Stomach (tissue), 9 donors: Measurements from ENCODE around the gene RFFL. TPM values are rescaled to one million over a fixed set of nuclear protein-coding genes. Genes with fewer than 3 reads are reported as not detected.

Experiments
- DNase-seq, 2 donors: peaks; one replicate each; pipeline versions ENCODE4 v3.0.0 to v3.0.0-alpha.2; 2013 to 2019
- H3K27ac ChIP-seq, 5 donors: fragments of 200-600 bp in 4 of 5; sonication (generic) in 4 of 5; one replicate each; pipeline ENCODE4 v1.5.1; 2013 to 2019; ENCODE audit warnings: mild to moderate bottlenecking in 1 of 5, moderate library complexity in 1 of 5
- H3K27me3 ChIP-seq, 3 donors: fragments of 200-600 bp; sonication (generic); one replicate each; pipeline ENCODE4 v1.5.1; 2017 to 2019; ENCODE audit warnings: mixed run types in 1 of 3
- H3K36me3 ChIP-seq, 4 donors: fragments of 200-600 bp; sonication (generic); 1 replicate in 3 of 4; 2 replicates in 1 of 4; pipeline ENCODE4 v1.5.1; 2016 to 2019
- H3K4me1 ChIP-seq, 4 donors: fragments of 200-600 bp; sonication (generic); one replicate each; pipeline ENCODE4 v1.5.1; 2016 to 2019
- H3K4me3 ChIP-seq, 4 donors: fragments of 200-600 bp; sonication (generic) in 3 of 4; one replicate each; pipeline ENCODE4 v1.5.1; 2016 to 2019; ENCODE audit warnings: mild to moderate bottlenecking in 1 of 4
- H3K9me3 ChIP-seq, 4 donors: fragments of 200-600 bp; sonication (generic); one replicate each; pipeline ENCODE4 v1.5.1; 2016 to 2019
- EP300 ChIP-seq: sonication (generic); formaldehyde crosslinking; IDR thresholded peaks from one replicate; pipeline ENCODE4 v1.6.1; 2017; ENCODE audit warnings: antibody characterized with exemption
- POLR2A ChIP-seq, 4 donors: fragments of 450-650 bp; IDR thresholded peaks; one replicate each; pipeline ENCODE4 v1.6.1; 2016; ENCODE audit warnings: antibody characterized with exemption in 4 of 4, control low read depth in 2 of 4, mild to moderate bottlenecking in 1 of 4, moderate library complexity in 1 of 4
- POLR2AphosphoS5 ChIP-seq, 3 donors: sonication (generic); formaldehyde crosslinking; IDR thresholded peaks; one replicate each; pipeline ENCODE4 v1.6.1; 2016; ENCODE audit warnings: antibody characterized with exemption in 3 of 3
- WGBS, 5 donors: extraction: QIAGEN DNeasy Blood & Tissue Kit in 3 of 5; methylation state at CpG; one replicate each; pipeline versions ENCODE4 v1.1.5 to v1.1.7; 2013 to 2018; 5-methylcytosine and 5-hydroxymethylcytosine counted together
- intact Hi-C: fragments of 100-400 bp; cut with DNase I; formaldehyde crosslinking; loops from one replicate; pipeline ENCODE4 v1.15.1; 2023; ENCODE audit warnings: low total_unique reads
- polyA plus RNA-seq, 3 donors: library from polyadenylated mRNA; stranded (reverse); fragments of 200-250 nt; gene quantifications; one replicate each; pipeline ENCODE4 v1.2.3, GENCODE V29; 2013
- total RNA-seq, 5 donors: library from RNA; depleted of rRNA; stranded (reverse); fragments of >200 nt; gene quantifications; one replicate each; pipeline versions ENCODE4 v1.1.0 to v1.2.3, GENCODE V29; 2014 to 2016
- TF ChIP-seq, protein P1 (sequence below), 7 experiments: fragments of 450-650 bp in 4 of 7; fragments of 200-600 bp in 3 of 7; sonication (generic) in 3 of 7; IDR thresholded peaks; one replicate each; pipeline ENCODE4 v1.5.1; 2016 to 2019; ENCODE audit warnings: antibody characterized with exemption in 7 of 7, control low read depth in 2 of 7, mild to moderate bottlenecking in 1 of 7
- donor health status: healthy with polysubstance abuse.
- donor health status: Bipolar disorder and iron deficiency.
- donor health status: healthy.

RFFL gene
- total and polyA plus RNA-seq, 8 donors = 6.2 to 31.0 (median 13.1) TPM

- 84 to 92% (median 91%) methylated on average over 2 of the region's 2 CpGs for WGBS, 5 donors
- Histone ChIP-seq H3K36me3 (peaks cover 21 to 92% (median 85%) of the 10 kb centered on the region in 4 donors), H3K4me3 (no peak overlapping the region), H3K4me1 (no peaks in the 10 kb centered on the region), H3K27ac (no peak overlapping the region), H3K27me3 (no peaks in the 10 kb centered on the region), H3K9me3 (no peaks in the 10 kb centered on the region)
- TF ChIP-seq EP300 (no peak), POLR2AphosphoS5 (IDR thresholded peaks at IDR 0.05) (no peak), POLR2A (IDR thresholded peaks at IDR 0.05) (no peak)
- TF ChIP-seq, protein P1, sequence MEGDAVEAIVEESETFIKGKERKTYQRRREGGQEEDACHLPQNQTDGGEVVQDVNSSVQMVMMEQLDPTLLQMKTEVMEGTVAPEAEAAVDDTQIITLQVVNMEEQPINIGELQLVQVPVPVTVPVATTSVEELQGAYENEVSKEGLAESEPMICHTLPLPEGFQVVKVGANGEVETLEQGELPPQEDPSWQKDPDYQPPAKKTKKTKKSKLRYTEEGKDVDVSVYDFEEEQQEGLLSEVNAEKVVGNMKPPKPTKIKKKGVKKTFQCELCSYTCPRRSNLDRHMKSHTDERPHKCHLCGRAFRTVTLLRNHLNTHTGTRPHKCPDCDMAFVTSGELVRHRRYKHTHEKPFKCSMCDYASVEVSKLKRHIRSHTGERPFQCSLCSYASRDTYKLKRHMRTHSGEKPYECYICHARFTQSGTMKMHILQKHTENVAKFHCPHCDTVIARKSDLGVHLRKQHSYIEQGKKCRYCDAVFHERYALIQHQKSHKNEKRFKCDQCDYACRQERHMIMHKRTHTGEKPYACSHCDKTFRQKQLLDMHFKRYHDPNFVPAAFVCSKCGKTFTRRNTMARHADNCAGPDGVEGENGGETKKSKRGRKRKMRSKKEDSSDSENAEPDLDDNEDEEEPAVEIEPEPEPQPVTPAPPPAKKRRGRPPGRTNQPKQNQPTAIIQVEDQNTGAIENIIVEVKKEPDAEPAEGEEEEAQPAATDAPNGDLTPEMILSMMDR (IDR thresholded peaks at IDR 0.05) = no peak
- DNase-seq = no peak
- intact Hi-C loops = no loop called here
Observed at GRCh38 chr17:35101725-35102124, 38.2 kb upstream of the RFFL start.

DNA sequence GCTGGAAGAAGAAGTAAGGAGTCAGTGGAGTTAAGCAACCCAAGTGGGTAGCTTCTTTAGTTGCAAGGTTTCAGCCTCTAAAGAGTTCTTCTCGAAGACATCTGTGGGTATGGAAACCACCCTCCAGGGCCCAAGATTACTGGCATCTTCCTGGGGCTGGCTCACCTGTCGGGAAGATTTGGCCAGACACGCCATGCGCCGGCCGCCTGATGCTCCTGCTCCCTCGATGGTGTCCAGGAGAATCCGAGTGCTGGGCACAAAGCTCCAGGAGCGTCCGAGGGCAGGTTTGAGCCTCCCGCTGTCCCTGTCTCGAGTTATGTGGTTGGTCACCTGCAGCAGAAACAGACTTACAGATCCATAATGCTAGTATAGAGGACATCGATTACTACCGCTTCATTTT is 37.5 kb upstream of the RFFL start:
- Histone ChIP-seq H3K4me3 (no peak overlapping the region), H3K27me3 (no peaks in the 10 kb centered on the region), H3K27ac (no peak overlapping the region), H3K9me3 (no peaks in the 10 kb centered on the region), H3K4me1 (no peaks in the 10 kb centered on the region), H3K36me3 (peaks cover 21 to 85% (median 78%) of the 10 kb centered on the region in 4 donors)
- no peak for DNase-seq
- 94 to 97% (median 96%) methylated on average over 14 of the region's 14 CpGs for WGBS, 5 donors
- intact Hi-C loops = no loop called here
- no peak for TF ChIP-seq EP300
- TF ChIP-seq POLR2A (IDR thresholded peaks at IDR 0.05) = no peak
- TF ChIP-seq, protein P1 (IDR thresholded peaks at IDR 0.05) = no peak
- no peak for TF ChIP-seq POLR2AphosphoS5 (IDR thresholded peaks at IDR 0.05)

DNA sequence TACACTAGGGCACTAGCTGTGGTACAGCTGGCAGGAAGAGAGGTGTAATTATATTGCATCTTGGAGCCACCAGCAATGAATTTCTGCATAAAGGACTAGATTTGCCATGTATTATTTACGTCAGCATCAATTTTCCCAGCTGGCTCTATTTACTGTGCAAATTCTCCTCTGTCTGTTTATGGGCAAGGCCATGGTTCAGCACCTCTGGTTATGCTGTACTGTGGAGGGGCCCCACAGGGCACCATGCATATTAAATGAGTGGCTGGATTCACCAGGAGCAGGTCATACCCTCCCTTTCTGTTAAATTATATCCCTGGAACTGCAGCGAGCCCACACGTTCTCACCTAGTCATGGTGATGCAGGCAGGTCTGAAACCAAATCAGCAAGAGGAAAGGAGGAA is 36.4 kb upstream of the RFFL start:
- no peaks in the 10 kb centered on the region for H3K9me3 ChIP-seq
- H3K4me3 ChIP-seq = no peak overlapping the region
- H3K27me3 ChIP-seq = no peaks in the 10 kb centered on the region
- H3K36me3 ChIP-seq = peaks cover 21 to 73% (median 67%) of the 10 kb centered on the region in 4 donors
- TF ChIP-seq EP300 (no peak), POLR2A (IDR thresholded peaks at IDR 0.05) (no peak), POLR2AphosphoS5 (IDR thresholded peaks at IDR 0.05) (no peak)
- TF ChIP-seq, protein P1 (IDR thresholded peaks at IDR 0.05) = no peak
- no peak overlapping the region for H3K27ac ChIP-seq
- H3K4me1 ChIP-seq = no peaks in the 10 kb centered on the region
- intact Hi-C loops = loop anchor here (10.0 kb wide), 1 partner anchor 95 kb away; no protein-coding TSS in a partner anchor
- DNase-seq = no peak
- 84 to 93% (median 90%) methylated on average over 3 of the region's 3 CpGs for WGBS, 5 donors

DNA sequence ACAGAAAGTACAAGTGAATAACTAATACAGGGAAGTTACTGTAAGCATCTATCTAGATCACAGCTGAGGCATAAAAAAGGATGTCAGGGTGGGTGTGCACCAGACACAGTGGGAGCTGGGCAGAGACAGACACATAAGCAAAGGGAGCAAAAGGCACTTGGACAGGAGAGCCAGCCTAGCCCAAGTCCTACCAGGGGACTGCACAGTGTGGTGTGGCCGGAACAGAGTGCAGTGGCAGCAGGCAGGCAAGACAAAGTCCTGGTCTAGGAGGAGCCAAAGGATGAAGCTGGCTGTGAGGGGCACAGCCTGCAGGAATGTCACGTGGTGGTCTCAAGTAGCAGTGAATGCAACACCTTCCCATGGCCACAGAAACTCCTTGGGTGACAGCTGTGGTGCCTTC is 34.3 kb upstream of the RFFL start:
- Histone ChIP-seq H3K27me3 (no peaks in the 10 kb centered on the region), H3K27ac (no peak overlapping the region), H3K9me3 (no peaks in the 10 kb centered on the region), H3K4me1 (no peaks in the 10 kb centered on the region), H3K4me3 (no peak overlapping the region), H3K36me3 (peaks cover 21 to 52% (median 47%) of the 10 kb centered on the region in 4 donors)
- no peak for DNase-seq
- TF ChIP-seq POLR2A (IDR thresholded peaks at IDR 0.05) (no peak), POLR2AphosphoS5 (IDR thresholded peaks at IDR 0.05) (no peak), EP300 (no peak)
- TF ChIP-seq, protein P1 (IDR thresholded peaks at IDR 0.05) = no peak
- 74 to 97% (median 89%) methylated on average over 2 of the region's 2 CpGs for WGBS, 5 donors
- intact Hi-C loops = loop anchor here (10.0 kb wide), 1 partner anchor 93 kb away; no protein-coding TSS in a partner anchor
